HEK293T (cell line): ENCODE results near the gene RBBP6.
"Not testable (repeated sequence)": the region's sequence is repeated elsewhere in the genome, so short reads cannot be mapped to it uniquely, and the experiment has no call there.

Experiments
- CTCF ChIA-PET: fragments of 350-600 bp; formaldehyde crosslinking; extraction: SDS; loops from one replicate; lab custom pipeline; 2021; ENCODE audit warnings: antibody characterized with exemption, inconsistent platforms; lab: Yijun Ruan, JAX
- POLR2A ChIA-PET: fragments of 350-600 bp; formaldehyde crosslinking; extraction: SDS; loops from one replicate; lab custom pipeline; 2020; ENCODE audit warnings: antibody characterized with exemption, inconsistent platforms; lab: Yijun Ruan, JAX
- DNase-seq: peaks from one replicate; pipeline ENCODE4 v3.0.0; 2012; ENCODE audit warnings: mixed read lengths; ENCODE audit errors: extremely low spot score
- ARNT ChIP-seq: fragments of 450-650 bp; IDR thresholded peaks from 2 replicates; pipeline ENCODE4 v1.6.1; 2017; ENCODE audit warnings: mild to moderate bottlenecking
- BHLHE40 ChIP-seq: fragments of 450-650 bp; IDR thresholded peaks from 2 replicates; pipeline ENCODE4 v1.6.1; 2016; ENCODE audit warnings: mild to moderate bottlenecking, moderate library complexity, borderline replicate concordance
- CTBP1 ChIP-seq: fragments of 450-650 bp; IDR thresholded peaks from 2 replicates; pipeline ENCODE4 v1.6.1; 2016; ENCODE audit warnings: borderline replicate concordance
- ELF4 ChIP-seq: fragments of 450-650 bp; IDR thresholded peaks from 2 replicates; pipeline ENCODE4 v1.6.1; 2017; ENCODE audit warnings: antibody characterized with exemption
- FOXA1 ChIP-seq: fragments of 450-650 bp; IDR thresholded peaks from 2 replicates; pipeline ENCODE4 v1.6.1; 2016; ENCODE audit warnings: mild to moderate bottlenecking
- FOXK2 ChIP-seq: fragments of 450-650 bp; IDR thresholded peaks from 2 replicates; pipeline ENCODE4 v1.6.1; 2016; ENCODE audit warnings: mild to moderate bottlenecking
- FOXM1 ChIP-seq: fragments of 450-650 bp; IDR thresholded peaks from 2 replicates; pipeline ENCODE4 v1.6.1; 2017; ENCODE audit warnings: mild to moderate bottlenecking, borderline replicate concordance
- HDGF ChIP-seq: fragments of 450-650 bp; IDR thresholded peaks from 2 replicates; pipeline ENCODE4 v1.6.1; 2017; ENCODE audit warnings: antibody characterized with exemption, borderline replicate concordance
- L3MBTL2 ChIP-seq: fragments of 450-650 bp; conservative IDR thresholded peaks from 2 replicates; pipeline ENCODE4 v1.6.1; 2016; ENCODE audit warnings: mild to moderate bottlenecking
- LEF1 ChIP-seq: fragments of 450-650 bp; IDR thresholded peaks from 2 replicates; pipeline ENCODE4 v1.6.1; 2017; ENCODE audit warnings: mild to moderate bottlenecking, borderline replicate concordance
- NFRKB ChIP-seq: fragments of 450-650 bp; IDR thresholded peaks from 2 replicates; pipeline ENCODE4 v1.6.1; 2016; ENCODE audit warnings: mild to moderate bottlenecking, moderate library complexity
- SP1 ChIP-seq: fragments of 450-650 bp; IDR thresholded peaks from 2 replicates; pipeline ENCODE4 v1.6.1; 2017
- SUZ12 ChIP-seq: fragments of 450-650 bp; IDR thresholded peaks from 2 replicates; pipeline ENCODE4 v1.6.1; 2016; ENCODE audit warnings: mild to moderate bottlenecking
- TARDBP ChIP-seq: fragments of 450-650 bp; IDR thresholded peaks from 2 replicates; pipeline ENCODE4 v1.6.1; 2016
- ZNF384 ChIP-seq: fragments of 450-650 bp; IDR thresholded peaks from 2 replicates; pipeline ENCODE4 v1.6.1; 2016
- TF ChIP-seq, protein P1 (sequence below): fragments of 450-650 bp; IDR thresholded peaks from 2 replicates; pipeline ENCODE4 v1.6.1; 2016

RBBP6 gene, protein sequence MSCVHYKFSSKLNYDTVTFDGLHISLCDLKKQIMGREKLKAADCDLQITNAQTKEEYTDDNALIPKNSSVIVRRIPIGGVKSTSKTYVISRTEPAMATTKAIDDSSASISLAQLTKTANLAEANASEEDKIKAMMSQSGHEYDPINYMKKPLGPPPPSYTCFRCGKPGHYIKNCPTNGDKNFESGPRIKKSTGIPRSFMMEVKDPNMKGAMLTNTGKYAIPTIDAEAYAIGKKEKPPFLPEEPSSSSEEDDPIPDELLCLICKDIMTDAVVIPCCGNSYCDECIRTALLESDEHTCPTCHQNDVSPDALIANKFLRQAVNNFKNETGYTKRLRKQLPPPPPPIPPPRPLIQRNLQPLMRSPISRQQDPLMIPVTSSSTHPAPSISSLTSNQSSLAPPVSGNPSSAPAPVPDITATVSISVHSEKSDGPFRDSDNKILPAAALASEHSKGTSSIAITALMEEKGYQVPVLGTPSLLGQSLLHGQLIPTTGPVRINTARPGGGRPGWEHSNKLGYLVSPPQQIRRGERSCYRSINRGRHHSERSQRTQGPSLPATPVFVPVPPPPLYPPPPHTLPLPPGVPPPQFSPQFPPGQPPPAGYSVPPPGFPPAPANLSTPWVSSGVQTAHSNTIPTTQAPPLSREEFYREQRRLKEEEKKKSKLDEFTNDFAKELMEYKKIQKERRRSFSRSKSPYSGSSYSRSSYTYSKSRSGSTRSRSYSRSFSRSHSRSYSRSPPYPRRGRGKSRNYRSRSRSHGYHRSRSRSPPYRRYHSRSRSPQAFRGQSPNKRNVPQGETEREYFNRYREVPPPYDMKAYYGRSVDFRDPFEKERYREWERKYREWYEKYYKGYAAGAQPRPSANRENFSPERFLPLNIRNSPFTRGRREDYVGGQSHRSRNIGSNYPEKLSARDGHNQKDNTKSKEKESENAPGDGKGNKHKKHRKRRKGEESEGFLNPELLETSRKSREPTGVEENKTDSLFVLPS (N-terminal part only)

DNA sequence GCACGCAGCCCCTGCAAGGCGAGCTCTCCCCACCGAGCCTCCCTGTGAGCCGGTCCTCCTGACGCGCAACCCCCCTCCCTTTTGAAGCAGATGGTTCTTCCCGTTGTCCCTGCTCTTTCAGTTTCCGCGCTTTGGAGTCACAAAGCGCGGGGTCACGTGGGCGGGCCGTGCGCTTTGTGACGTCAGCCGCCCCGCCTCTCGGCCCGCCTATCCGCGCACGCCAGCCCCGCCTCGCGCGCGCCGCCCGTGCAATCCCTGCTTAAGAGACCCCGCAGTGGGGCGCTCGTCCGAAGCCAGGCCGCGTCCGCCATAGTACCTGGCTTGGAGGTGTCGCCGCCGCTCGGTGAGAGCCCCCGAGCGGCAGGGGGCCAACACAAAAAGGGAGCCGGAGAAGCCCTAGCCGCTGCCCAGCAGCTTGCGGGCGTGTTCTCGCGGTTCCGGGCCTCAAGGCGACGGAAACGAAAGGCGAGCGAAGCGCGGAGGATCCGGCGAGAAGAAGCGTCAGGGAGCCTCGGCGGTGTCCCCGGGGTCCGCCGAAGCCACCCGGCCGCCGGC, at the start of gene RBBP6:
TSS of gene RBBP6 (plus strand) at position 272 of the 555 bp plus-strand sequence. CDS start 1,061 bp downstream, outside the sequence.
- TF ChIP-seq ELF4 (peak; percentile 60), FOXA1 (no peak)
- peak; percentile 90 for DNase-seq
- CTCF ChIA-PET = no interaction called here
- POLR2A ChIA-PET = interaction anchor here (1.0 to 1.5 kb wide), 3 partner anchors 13 to 23 kb away, joined by 3 to 4 read pairs (median 4); no protein-coding TSS in a partner anchor

DNA sequence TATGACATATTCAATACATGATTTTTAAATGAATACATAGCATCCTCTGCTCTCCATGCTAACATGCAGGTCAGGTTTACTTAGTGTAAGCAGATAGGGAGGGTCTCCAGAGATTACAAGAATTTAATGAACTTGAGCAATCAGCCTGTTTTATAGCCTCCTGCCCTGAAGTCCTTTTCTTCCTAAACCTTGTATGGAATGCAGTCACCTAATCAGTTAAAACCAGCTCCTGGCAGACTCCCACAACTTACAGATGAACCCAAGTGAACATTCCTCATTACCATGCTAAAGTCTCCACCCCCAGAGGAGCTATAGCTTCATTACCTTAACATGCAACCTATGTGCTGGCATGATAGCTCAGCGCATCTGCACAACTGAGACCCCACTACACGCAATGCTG, 48.5 kb upstream of the RBBP6 start:
- POLR2A ChIA-PET = no interaction called here
- CTCF ChIA-PET = interaction anchor here (0.5 to 1.0 kb wide), 2 partner anchors 9 to 108 kb away, joined by 3 to 4 read pairs; no protein-coding TSS in a partner anchor

DNA sequence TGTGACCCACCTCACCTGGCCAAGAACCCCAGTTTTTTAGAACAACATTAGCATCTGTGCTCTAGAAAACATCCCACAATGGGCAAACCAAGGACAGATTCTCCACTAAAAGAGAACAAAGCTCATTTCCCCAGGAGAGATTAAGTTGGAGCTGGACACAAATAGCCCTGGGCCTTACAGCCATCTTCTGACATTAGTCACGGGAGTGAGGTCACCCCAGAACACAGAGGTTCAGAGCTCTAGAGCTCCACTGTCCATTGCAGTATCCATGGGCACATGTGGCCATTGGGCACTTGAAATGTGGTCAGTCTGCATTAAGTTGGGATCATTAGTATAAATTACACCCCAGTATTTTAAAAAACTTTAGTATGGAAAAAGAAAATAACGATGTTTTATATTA, 47.6 kb upstream of the RBBP6 start:
- no peak for TF ChIP-seq ARNT
- TF ChIP-seq, protein P1, sequence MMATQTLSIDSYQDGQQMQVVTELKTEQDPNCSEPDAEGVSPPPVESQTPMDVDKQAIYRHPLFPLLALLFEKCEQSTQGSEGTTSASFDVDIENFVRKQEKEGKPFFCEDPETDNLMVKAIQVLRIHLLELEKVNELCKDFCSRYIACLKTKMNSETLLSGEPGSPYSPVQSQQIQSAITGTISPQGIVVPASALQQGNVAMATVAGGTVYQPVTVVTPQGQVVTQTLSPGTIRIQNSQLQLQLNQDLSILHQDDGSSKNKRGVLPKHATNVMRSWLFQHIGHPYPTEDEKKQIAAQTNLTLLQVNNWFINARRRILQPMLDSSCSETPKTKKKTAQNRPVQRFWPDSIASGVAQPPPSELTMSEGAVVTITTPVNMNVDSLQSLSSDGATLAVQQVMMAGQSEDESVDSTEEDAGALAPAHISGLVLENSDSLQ = no peak
- TF ChIP-seq CTBP1 = no peak
- TF ChIP-seq NFRKB = no peak
- no peak for TF ChIP-seq SUZ12
- TF ChIP-seq FOXK2 = no peak
- TF ChIP-seq LEF1 = no peak
- no peak for TF ChIP-seq L3MBTL2
- TF ChIP-seq ELF4 = no peak
- TF ChIP-seq TARDBP = no peak
- no peak for TF ChIP-seq SP1
- no peak for TF ChIP-seq BHLHE40
- TF ChIP-seq ZNF384 = no peak
- no peak for TF ChIP-seq FOXM1
- no peak for TF ChIP-seq HDGF
- TF ChIP-seq FOXA1 = no peak
- POLR2A ChIA-PET = no interaction called here
- CTCF ChIA-PET = no interaction called here
- no peak for DNase-seq

More for the DNA sequence above, 48.5 kb upstream of the RBBP6 start:
- no peak for TF ChIP-seq ELF4
- no peak for TF ChIP-seq BHLHE40
- TF ChIP-seq ARNT = no peak
- TF ChIP-seq FOXM1 = no peak
- TF ChIP-seq FOXK2 = no peak
- no peak for TF ChIP-seq ZNF384
- no peak for DNase-seq

DNA sequence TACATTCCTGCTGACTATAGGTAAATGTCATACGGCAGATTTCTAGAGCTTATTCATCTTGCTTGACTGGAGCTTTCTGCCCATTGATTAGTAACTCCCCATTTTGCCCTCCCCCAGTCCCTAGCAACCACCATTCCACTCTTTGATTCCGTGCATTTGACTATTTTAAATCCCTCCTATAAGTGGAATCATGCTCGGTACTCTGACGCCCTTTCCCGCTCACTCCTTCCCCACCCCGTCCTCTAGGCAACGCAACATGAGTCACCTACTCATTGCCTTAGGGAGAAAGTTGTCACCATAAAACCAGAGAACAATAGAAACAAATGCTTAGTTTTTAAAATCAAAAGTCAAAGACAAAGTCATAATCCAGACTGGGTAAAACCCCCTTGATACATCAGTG, 45.5 kb upstream of the RBBP6 start:
- DNase-seq = no peak
- no peak for TF ChIP-seq FOXM1
- no peak for TF ChIP-seq SP1
- no peak for TF ChIP-seq FOXK2
- TF ChIP-seq CTBP1 = no peak
- no peak for TF ChIP-seq BHLHE40
- no peak for TF ChIP-seq L3MBTL2
- no peak for TF ChIP-seq ARNT
- TF ChIP-seq LEF1 = no peak
- no peak for TF ChIP-seq TARDBP
- TF ChIP-seq, protein P1 = no peak
- ChIA-PET CTCF (interaction anchor here (0.6 to 1.1 kb wide), 2 partner anchors 11 to 170 kb away, joined by 4 read pairs; no protein-coding TSS in a partner anchor), POLR2A (no interaction called here)

DNA sequence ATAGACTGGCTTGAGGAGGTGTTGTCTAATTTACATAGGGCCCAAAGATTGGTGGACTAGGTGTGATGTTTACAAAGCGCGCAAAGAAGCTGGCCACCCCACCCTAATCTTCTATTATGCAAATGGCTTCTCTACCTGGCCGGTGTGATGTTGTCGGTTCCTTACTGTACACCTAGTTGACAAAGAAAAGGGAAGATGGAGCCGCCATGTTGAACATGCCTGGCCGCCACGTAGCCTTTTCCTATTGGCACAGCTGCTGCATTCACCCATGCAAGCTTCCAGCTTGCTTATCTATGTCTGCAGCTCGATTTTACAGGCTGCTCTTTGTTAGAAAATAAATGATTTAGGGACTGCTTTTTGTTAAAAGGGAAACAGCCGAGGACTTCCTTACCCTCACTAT, 44.2 kb upstream of the RBBP6 start:
- POLR2A ChIA-PET, DNase-seq: not testable (repeated sequence)
- CTCF ChIA-PET = interaction anchor here (1.8 kb wide), 1 partner anchor 9 kb away, joined by 7 read pairs; no protein-coding TSS in a partner anchor

DNA sequence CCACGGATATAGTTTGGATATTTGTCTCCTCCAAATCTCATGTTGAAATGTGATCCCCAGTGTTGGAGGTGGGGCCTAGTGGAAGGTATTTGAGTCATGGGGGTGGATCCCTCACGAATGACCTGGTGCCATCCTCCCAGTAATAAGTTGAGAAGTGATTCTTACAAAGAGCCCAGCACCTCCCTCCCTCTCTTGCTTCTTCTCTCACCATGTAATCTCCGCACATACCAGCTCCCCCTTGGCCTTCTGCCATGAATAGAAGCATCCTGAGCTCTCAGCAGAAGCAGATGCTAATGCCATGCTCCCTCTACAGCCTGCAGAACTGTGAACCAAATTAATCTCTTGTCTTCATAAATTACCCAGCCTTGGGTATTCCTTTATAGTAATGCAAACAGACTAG, 41.9 kb upstream of the RBBP6 start:
- POLR2A ChIA-PET = no interaction called here
- TF ChIP-seq ELF4 (no peak), ARNT (no peak), LEF1 (no peak), FOXM1 (no peak), FOXK2 (no peak), SUZ12 (no peak), FOXA1 (no peak), ZNF384 (no peak), L3MBTL2 (no peak), HDGF (no peak), BHLHE40 (no peak), NFRKB (no peak), CTBP1 (no peak), TARDBP (no peak), SP1 (no peak)
- TF ChIP-seq, protein P1 = no peak
- CTCF ChIA-PET = interaction anchor here (0.7 to 0.9 kb wide), 2 partner anchors 244 to 427 kb away, joined by 3 read pairs; no protein-coding TSS in a partner anchor
- no peak for DNase-seq
